Upper lobe of left lung (tissue), 6 donors: Measurements from ENCODE around the gene GNG8. TPM values are rescaled to one million over a fixed set of nuclear protein-coding genes. Genes with fewer than 3 reads are reported as not detected.

ENCODE experiments used
- ATAC-seq, 2 donors: fragments of 200-7000 bp; cut with Tn5 transposase; one replicate each; pipeline ENCODE4 v1.9.1; 2022; ENCODE audit warnings: mild to moderate bottlenecking in 2 of 2, moderate library complexity in 2 of 2; ENCODE audit not compliant: low FRiP score in 2 of 2
- DNase-seq, 2 donors: peaks; one replicate each; pipeline ENCODE4 v3.0.0-alpha.2; 2019 to 2020
- H3K27ac ChIP-seq, 4 donors: fragments of 200-600 bp; sonication (generic); one replicate each; pipeline ENCODE4 v1.5.1; 2016 to 2019
- H3K27me3 ChIP-seq, 4 donors: fragments of 200-600 bp; sonication (generic); one replicate each; pipeline ENCODE4 v1.5.1; 2017 to 2019
- H3K36me3 ChIP-seq, 4 donors: fragments of 200-600 bp; sonication (generic); one replicate each; pipeline ENCODE4 v1.5.1; 2016 to 2019
- H3K4me1 ChIP-seq, 4 donors: fragments of 200-600 bp; sonication (generic); one replicate each; pipeline ENCODE4 v1.5.1; 2018 to 2019
- H3K4me3 ChIP-seq, 4 donors: fragments of 200-600 bp; sonication (generic); one replicate each; pipeline ENCODE4 v1.5.1; 2017 to 2019; ENCODE audit warnings: mild to moderate bottlenecking in 2 of 4, moderate library complexity in 1 of 4
- H3K9me3 ChIP-seq, 4 donors: fragments of 200-600 bp; sonication (generic); one replicate each; pipeline ENCODE4 v1.5.1; 2018 to 2019
- CTCF ChIP-seq, 6 experiments: fragments of 450-650 bp in 4 of 6; fragments of 200-600 bp in 2 of 6; sonication (generic) in 2 of 6; IDR thresholded peaks; one replicate each; pipeline ENCODE4 v1.5.1; 2016 to 2019; ENCODE audit warnings: antibody characterized with exemption in 6 of 6
- EP300 ChIP-seq, 4 donors: sonication (generic); formaldehyde crosslinking; IDR thresholded peaks; one replicate each; pipeline ENCODE4 v1.5.1; 2017; ENCODE audit warnings: antibody characterized with exemption in 4 of 4, control low read depth in 2 of 4
- POLR2A ChIP-seq, 4 donors: fragments of 450-650 bp; IDR thresholded peaks; one replicate each; pipeline ENCODE4 v1.5.1; 2016 to 2017; ENCODE audit warnings: antibody characterized with exemption in 4 of 4, mild to moderate bottlenecking in 2 of 4
- POLR2AphosphoS5 ChIP-seq, 2 donors: sonication (generic); formaldehyde crosslinking; IDR thresholded peaks; one replicate each; pipeline ENCODE4 v1.5.1; 2017; ENCODE audit warnings: antibody characterized with exemption in 2 of 2
- WGBS, 2 donors: methylation state at CpG; one replicate each; pipeline ENCODE4 v1.1.5; 2017 to 2018; 5-methylcytosine and 5-hydroxymethylcytosine counted together
- total RNA-seq, 6 donors: library from RNA; depleted of rRNA in 4 of 6; stranded (reverse); fragments of >200 nt in 4 of 6; gene quantifications; one replicate each; pipeline versions ENCODE4 v1.1.0 to v1.2.1, GENCODE V29; 2016 to 2021
- donor health status: DM: no; HTN: no; CAD: no; lungs with moderate emphysema.
- donor health status: DM: no; HTN: yes; CAD: no; lungs with severe emphysema.

GNG8 gene
- total RNA-seq, 6 donors from 2014 or later = not detected

DNA sequence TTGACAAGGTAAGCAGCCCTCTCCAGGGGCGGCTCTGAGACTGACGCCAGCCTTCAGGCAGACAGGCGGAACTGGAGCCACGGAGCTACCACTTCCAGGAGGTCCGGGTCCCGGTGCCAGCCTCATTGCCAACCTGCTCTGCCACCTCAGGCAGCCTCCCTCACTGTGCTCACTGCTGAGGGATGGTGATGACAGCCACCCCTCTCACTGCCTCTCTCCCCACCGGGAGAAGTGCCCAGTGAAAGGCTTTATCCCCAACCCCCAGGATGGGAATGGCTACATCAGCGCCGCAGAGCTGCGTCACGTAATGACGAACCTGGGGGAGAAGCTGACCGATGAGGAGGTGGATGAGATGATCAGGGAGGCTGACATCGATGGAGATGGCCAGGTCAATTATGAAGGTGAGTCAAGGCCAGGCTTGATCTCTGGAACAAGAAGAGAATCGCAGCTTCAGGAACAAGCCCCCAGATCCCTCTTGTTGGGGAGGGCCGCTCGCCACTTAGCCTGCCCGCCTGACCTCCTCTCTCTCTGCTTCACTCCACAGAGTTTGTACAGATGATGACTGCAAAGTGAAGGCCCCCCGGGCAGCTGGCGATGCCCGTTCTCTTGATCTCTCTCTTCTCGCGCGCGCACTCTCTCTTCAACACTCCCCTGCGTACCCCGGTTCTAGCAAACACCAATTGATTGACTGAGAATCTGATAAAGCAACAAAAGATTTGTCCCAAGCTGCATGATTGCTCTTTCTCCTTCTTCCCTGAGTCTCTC lies 27.2 kb downstream of the GNG8 start:
- Histone ChIP-seq H3K4me1 (peaks cover 15 to 20% (median 16%) of the 10 kb centered on the region in 4 donors), H3K4me3 (no peak overlapping the region), H3K36me3 (peaks cover 20 to 62% (median 55%) of the 10 kb centered on the region in 4 donors), H3K27ac (no peak overlapping the region), H3K9me3 (no peaks in the 10 kb centered on the region), H3K27me3 (no peaks in the 10 kb centered on the region)
- DNase-seq (no peak), ATAC-seq (no peak)
- WGBS, 2 donors = 93 to 96% methylated on average over 23 to 25 of the region's 27 CpGs
- no peak for TF ChIP-seq CTCF (IDR thresholded peaks at IDR 0.05)
- TF ChIP-seq EP300 (IDR thresholded peaks at IDR 0.05) = no peak
- no peak for TF ChIP-seq POLR2A (IDR thresholded peaks at IDR 0.05)
- TF ChIP-seq POLR2AphosphoS5 (IDR thresholded peaks at IDR 0.05) = no peak

DNA sequence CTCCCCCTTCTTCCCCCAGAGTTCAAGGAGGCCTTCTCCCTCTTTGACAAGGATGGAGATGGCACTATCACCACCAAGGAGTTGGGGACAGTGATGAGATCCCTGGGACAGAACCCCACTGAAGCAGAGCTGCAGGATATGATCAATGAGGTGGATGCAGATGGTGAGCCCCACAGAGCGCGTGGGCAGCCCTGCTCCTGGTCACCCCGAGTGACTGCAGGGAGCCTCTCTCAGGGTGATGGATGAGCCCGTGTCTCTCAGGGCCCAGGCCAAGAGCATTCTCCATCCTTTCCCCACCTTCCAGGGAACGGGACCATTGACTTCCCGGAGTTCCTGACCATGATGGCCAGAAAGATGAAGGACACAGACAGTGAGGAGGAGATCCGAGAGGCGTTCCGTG lies 27.8 kb downstream of the GNG8 start:
- H3K9me3 ChIP-seq = no peaks in the 10 kb centered on the region
- H3K4me1 ChIP-seq = peaks cover 20 to 25% (median 22%) of the 10 kb centered on the region in 4 donors
- 92 to 100% methylated on average over 4 to 9 of the region's 9 CpGs for WGBS, 2 donors
- H3K36me3 ChIP-seq = peaks cover 20 to 62% (median 55%) of the 10 kb centered on the region in 4 donors
- H3K27ac ChIP-seq = no peak overlapping the region
- H3K4me3 ChIP-seq = no peak overlapping the region
- ATAC-seq (no peak), DNase-seq (no peak)
- no peak for TF ChIP-seq POLR2AphosphoS5 (IDR thresholded peaks at IDR 0.05)
- TF ChIP-seq EP300 (IDR thresholded peaks at IDR 0.05) = no peak
- no peak for TF ChIP-seq POLR2A (IDR thresholded peaks at IDR 0.05)
- no peak for TF ChIP-seq CTCF (IDR thresholded peaks at IDR 0.05)
- no peaks in the 10 kb centered on the region for H3K27me3 ChIP-seq

DNA sequence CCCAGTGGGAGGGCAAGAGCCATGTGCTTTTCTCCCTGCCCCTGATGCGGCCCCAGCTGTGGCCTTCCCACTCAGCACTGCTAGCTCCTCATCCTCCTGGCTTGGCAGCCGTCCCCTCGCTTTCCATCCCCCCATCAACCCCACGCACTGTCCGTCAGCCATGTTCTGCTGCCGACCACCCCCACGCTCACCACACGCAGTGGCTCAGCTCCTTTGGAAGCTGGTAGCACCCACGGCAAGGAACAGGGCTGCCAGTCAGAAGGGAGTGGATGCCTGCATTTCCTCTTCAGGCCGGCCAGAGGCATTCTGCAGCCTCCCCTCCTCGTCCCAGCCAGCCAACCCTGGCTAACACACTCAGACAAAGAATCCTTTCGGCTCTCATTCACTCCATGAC lies 28.6 kb downstream of the GNG8 start:
- ATAC-seq (no peak), DNase-seq (no peak)
- Histone ChIP-seq H3K4me1 (peaks cover 28 to 33% (median 29%) of the 10 kb centered on the region in 4 donors), H3K27me3 (no peaks in the 10 kb centered on the region), H3K4me3 (no peak overlapping the region), H3K36me3 (peaks cover 20 to 62% (median 55%) of the 10 kb centered on the region in 4 donors), H3K9me3 (no peaks in the 10 kb centered on the region), H3K27ac (no peak overlapping the region)
- 89 to 90% methylated on average over 12 of the region's 12 CpGs for WGBS, 2 donors
- TF ChIP-seq CTCF (IDR thresholded peaks at IDR 0.05) = no peak
- TF ChIP-seq EP300 (IDR thresholded peaks at IDR 0.05) = no peak
- TF ChIP-seq POLR2AphosphoS5 (IDR thresholded peaks at IDR 0.05) = no peak
- TF ChIP-seq POLR2A (IDR thresholded peaks at IDR 0.05) = no peak

GRCh38 chr19:46606681-46607447 lies 29.1 kb downstream of the GNG8 start:
- peaks cover 20 to 62% (median 55%) of the 10 kb centered on the region in 4 donors for H3K36me3 ChIP-seq
- no peak for TF ChIP-seq CTCF (IDR thresholded peaks at IDR 0.05)
- no peak for TF ChIP-seq POLR2A (IDR thresholded peaks at IDR 0.05)
- TF ChIP-seq EP300 (IDR thresholded peaks at IDR 0.05) = no peak
- no peak for TF ChIP-seq POLR2AphosphoS5 (IDR thresholded peaks at IDR 0.05)
- DNase-seq (no peak), ATAC-seq (no peak)
- no peaks in the 10 kb centered on the region for H3K9me3 ChIP-seq
- H3K27ac ChIP-seq = no peak overlapping the region
- H3K27me3 ChIP-seq = no peaks in the 10 kb centered on the region
- 81 to 86% methylated on average over 7 to 12 of the region's 12 CpGs for WGBS, 2 donors
- no peak overlapping the region for H3K4me3 ChIP-seq
- H3K4me1 ChIP-seq = peaks cover 28 to 33% (median 33%) of the 10 kb centered on the region in 4 donors
